ENCODE measurements around the gene SNUPN. TPM values are rescaled to one million over a fixed set of nuclear protein-coding genes. Genes with fewer than 3 reads are reported as not detected.
"Not testable (repeated sequence)": the region's sequence is repeated elsewhere in the genome, so short reads cannot be mapped to it uniquely, and the experiment has no call there.

SNUPN gene
- polyA plus RNA-seq, 3 donors from 2014 or later, result 21.2 to 46.0 (median 31.5) TPM

DNA sequence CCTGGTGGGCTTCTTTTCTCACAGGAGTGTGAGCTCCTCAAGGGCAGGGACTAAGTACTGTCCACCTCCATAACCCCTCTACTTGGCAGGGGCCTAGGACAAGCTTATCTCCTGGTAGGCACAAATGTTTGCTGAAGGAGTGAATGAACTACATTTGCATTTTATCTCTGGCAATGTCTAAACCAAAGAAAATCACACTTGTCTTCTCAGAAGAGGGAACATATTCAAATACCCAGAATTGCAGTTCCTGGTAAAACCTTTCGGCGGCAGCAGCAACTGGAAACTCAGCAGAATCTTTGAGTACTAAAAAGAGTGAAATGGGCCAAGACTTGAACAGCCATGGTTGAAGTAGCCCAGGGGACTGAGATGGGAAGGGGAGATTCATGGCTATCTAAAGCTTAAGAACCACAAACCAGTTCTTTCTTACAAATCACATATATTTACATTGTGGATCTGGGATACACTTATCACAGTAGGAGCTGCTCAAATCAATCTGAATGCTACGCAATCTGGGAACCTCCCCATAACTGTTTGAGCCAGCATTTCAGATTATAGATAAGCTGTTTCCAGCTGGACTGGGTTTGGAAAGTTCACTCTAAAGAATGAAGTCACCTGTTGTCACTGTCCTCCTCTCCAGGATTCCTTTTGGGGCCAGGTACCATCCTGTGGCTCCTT is 27.7 kb downstream of the SNUPN start:
- H3K27me3 Mint-ChIP-seq (ENCODE audit: low read depth in 3 of 3), result no peaks in the 10 kb centered on the region
- H3K4me1 Mint-ChIP-seq, result peaks cover 18 to 23% of the 10 kb centered on the region in 2 donors
- peak overlapping the region in 3 of 5 donors; percentile 51 to 73 (median 53) for H3K4me3 Mint-ChIP-seq
- peak overlapping the region in 5 of 6 donors; percentile 36 to 78 (median 67) for H3K27ac Mint-ChIP-seq
- peaks cover 15 to 44% (median 25%) of the 10 kb centered on the region in 3 donors for H3K36me3 Mint-ChIP-seq
- no peaks in the 10 kb centered on the region for H3K9me3 Mint-ChIP-seq
- peak; percentile 13 to 43 (median 26) for DNase-seq

DNA sequence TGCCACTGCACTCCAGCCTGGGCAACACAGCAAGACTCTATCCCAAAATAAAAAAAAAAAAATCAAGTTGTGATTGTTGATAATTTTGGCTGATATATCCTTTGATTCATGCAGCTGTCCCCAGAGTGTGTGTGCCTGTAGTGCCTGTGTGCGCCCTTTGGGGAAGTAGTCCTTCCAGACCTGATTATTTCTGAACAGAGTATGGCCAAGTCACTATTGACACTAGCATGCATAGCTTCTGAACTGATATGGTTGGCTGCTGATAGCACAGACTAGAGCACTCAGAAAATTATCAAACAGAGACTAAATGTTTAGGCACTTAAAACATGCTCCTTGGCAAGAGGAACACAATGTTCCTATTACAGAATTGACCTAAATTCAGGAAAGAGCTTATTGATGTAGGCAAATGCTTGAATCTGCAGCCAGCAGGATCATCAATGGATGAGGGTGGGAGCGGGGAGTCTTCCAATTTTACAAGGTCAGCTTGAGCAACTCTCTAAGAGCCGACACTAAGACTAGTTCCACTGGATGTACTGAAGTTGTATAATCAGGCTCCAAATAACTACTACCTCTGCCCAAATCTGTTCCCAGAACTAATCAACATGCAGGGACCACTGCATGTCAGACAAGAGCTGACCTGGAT is 28.7 kb downstream of the SNUPN start:
- no peak for DNase-seq
- Mint-ChIP-seq H3K27ac (peak overlapping the region in 1 of 6 donors; percentile 53), H3K9me3 (no peaks in the 10 kb centered on the region), H3K27me3 (ENCODE audit: low read depth in 3 of 3) (no peaks in the 10 kb centered on the region), H3K4me3 (no peak overlapping the region), H3K4me1 (peaks cover 18 to 23% of the 10 kb centered on the region in 2 donors), H3K36me3 (peaks cover 15 to 46% (median 29%) of the 10 kb centered on the region in 3 donors)

DNA sequence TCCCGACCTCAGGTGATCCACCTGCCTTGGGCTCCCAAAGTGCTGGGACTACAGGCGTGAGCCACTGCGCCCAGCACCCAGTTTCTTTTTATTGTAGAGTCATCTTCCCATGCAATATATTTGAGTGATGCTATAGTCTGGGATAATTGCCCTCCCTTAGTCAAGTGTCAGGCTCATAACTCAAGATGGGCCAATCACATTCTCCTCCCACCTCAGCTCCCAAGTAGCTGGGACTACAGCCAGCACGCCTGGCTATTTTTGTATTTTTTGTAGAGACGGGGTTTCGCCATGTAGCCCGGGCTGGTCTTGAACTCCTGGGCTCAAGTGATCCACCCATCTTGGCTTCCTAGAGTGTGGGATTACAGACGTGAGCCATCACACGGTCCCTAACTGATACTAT is 31.2 kb downstream of the SNUPN start:
- no peak overlapping the region for H3K27ac Mint-ChIP-seq
- H3K9me3 Mint-ChIP-seq, result no peaks in the 10 kb centered on the region
- DNase-seq, result no peak
- H3K36me3 Mint-ChIP-seq, result peaks cover 15 to 38% (median 20%) of the 10 kb centered on the region in 3 donors
- no peak overlapping the region for H3K4me3 Mint-ChIP-seq
- peaks cover 18 to 23% of the 10 kb centered on the region in 2 donors for H3K4me1 Mint-ChIP-seq
- H3K27me3 Mint-ChIP-seq (ENCODE audit: low read depth in 3 of 3), result no peaks in the 10 kb centered on the region

DNA sequence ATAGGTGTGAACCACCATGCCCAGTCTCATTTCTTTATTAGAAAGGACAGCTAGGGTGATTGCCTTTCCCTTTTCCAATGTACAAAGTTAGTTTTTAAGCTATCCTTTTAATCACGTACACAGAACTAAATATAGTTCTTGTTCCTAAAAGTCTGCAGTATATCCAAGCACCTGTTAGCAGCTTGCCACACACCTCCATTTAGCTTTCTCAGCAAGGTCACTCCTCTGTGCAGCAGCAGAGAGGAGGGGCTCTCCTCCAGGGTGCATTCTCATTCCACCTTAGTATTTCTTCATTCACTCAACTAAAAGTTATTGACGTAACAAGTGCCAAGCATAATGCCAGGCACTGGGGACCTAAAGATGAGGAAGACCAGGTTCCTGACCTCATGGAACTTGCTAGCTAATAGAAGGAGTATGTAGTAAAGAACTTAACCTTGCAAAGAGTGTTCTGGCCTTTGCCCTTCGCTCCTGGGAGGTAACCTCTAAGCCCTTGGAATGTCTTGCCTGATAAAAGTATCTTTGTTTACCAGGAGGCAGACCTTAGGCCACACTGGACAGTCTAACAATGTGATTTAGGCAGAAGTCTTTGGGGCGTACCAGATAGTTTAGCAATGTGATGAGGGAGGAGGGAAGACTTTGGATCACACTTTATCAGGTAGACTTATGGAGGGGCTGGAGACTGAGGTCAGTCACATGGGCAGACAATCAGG is 33.7 kb downstream of the SNUPN start:
- Mint-ChIP-seq H3K4me1 (peaks cover 0 to 6% of the 10 kb centered on the region in 2 donors), H3K27ac (no peak overlapping the region), H3K9me3 (no peaks in the 10 kb centered on the region), H3K36me3 (peaks cover 9 to 26% (median 15%) of the 10 kb centered on the region in 3 donors), H3K27me3 (ENCODE audit: low read depth in 3 of 3) (no peaks in the 10 kb centered on the region), H3K4me3 (no peak overlapping the region)
- DNase-seq, result no peak

DNA sequence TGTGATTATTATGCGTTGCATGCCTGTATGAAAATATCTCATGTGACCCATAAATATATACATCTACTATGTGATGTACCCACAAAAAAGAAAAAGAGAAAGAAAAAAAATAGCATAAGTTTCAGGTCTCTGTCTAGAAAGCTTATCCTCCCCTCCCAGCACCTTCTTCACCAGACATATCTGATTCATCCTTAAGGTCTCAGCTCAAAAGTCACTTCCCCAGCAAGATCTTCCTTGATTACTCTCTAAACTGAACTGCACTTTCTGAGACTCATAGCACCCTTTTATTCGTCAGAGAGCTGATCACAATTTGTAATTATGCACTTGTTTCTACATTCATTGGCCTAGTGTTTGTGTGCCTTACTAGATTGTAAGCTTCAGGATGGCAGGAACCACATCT is 35.3 kb downstream of the SNUPN start:
- Mint-ChIP-seq H3K36me3 (peaks cover 0 to 17% (median 8%) of the 10 kb centered on the region in 3 donors), H3K27ac (peak overlapping the region in 3 of 6 donors; percentile 6 to 39 (median 15))

DNA sequence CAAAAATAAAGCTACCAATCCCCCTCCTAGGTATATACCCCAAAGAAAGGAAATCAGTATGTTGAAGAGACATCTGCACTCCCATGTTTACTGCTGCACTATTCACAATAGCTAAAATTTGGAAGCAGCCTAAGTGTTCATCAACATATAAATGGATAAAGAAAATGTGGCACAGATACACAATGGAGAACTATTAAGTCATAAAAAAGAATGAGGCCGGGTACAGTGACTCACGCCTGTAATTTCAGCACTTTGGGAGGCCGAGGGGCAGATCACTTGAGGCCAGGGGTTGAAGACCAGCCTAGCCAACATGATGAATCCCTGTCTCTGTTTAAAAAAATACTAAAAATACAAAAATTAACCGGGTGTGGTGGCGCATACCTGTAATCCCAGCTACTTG is 36.5 kb downstream of the SNUPN start:
- H3K27me3 Mint-ChIP-seq (ENCODE audit: low read depth in 3 of 3), result no peaks in the 10 kb centered on the region
- peak overlapping the region in 1 of 6 donors; percentile 67 for H3K27ac Mint-ChIP-seq
- H3K36me3 Mint-ChIP-seq, result peaks cover 0 to 16% (median 8%) of the 10 kb centered on the region in 3 donors
- H3K4me3 Mint-ChIP-seq, result no peak overlapping the region
- no peak for DNase-seq
- H3K4me1 Mint-ChIP-seq, result no peaks in the 10 kb centered on the region
- no peaks in the 10 kb centered on the region for H3K9me3 Mint-ChIP-seq

More for the DNA sequence above, 35.3 kb downstream of the SNUPN start:
- Mint-ChIP-seq H3K9me3 (no peaks in the 10 kb centered on the region), H3K4me1 (no peaks in the 10 kb centered on the region), H3K4me3 (no peak overlapping the region), H3K27me3 (ENCODE audit: low read depth in 3 of 3) (no peaks in the 10 kb centered on the region)
- no peak for DNase-seq

DNA sequence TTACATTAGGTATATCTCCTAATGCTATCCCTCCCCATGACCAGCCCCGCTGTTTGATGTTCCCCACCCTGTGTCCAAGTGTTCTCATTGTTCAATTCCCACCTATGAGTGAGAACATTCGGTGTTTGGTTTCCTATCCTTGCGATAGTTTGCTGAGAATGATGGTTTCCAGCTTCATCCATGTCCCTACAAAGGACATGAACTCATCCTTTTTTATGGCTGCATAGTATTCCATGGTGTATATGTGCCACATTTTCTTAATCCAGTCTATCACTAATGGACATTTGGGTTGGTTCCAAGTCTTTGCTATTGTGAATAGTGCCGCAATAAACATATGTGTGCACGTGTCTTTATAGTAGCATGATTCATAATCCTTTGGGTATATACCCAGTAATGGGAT is 39.1 kb downstream of the SNUPN start:
- not testable (repeated sequence) for H3K4me3 Mint-ChIP-seq, H3K27ac Mint-ChIP-seq

DNA sequence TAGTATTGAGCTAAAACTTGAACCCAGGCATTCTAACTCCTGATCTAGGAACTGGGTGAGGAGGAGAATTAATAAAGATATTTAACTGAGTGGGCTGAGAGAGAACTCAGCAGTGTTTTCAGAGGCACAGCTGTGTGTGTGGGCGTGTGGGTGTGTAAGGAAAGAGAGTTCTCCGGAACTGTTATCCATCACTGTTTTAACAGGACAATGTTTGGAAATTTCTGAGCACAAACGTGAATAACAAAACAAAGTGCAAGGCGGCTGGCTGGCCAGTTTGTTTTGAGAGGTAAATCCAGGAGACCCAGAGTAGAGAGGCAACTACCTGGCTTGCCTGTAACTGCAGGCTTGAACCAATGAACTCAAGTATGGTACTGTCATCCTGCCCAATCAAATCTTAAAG is 41.4 kb downstream of the SNUPN start:
- Mint-ChIP-seq H3K27ac (no peak overlapping the region), H3K36me3 (peaks cover 0 to 7% (median 0%) of the 10 kb centered on the region in 3 donors)

More for the DNA sequence above, 39.1 kb downstream of the SNUPN start:
- H3K27me3 Mint-ChIP-seq (ENCODE audit: low read depth in 3 of 3); H3K9me3 Mint-ChIP-seq; H3K4me1 Mint-ChIP-seq; DNase-seq: not testable (repeated sequence)
- H3K36me3 Mint-ChIP-seq, result peaks cover 0 to 11% (median under 1%) of the 10 kb centered on the region in 3 donors

DNA sequence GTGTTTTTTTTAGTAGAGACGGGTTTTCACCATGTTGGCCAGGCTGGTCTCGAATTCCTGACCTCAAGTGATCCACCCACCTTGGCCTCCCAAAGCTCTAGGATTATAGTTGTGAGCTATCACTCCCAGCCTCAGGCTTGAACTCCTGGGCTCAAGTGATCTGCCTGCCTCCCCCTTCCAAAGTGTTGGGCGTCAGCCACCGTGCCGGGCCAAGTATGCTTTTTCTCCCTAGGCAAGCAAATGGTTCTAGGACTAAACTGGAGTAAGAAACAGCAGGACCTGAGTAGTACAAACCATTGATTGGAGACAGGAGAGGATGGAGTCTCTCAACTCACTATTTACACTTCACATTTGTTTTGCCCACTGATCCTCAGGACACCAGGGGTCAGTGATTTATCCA is 41.8 kb downstream of the SNUPN start:
- Mint-ChIP-seq H3K4me3 (no peak overlapping the region), H3K36me3 (peaks cover 0 to 7% (median 0%) of the 10 kb centered on the region in 3 donors), H3K27me3 (ENCODE audit: low read depth in 3 of 3) (peaks cover 2 to 13% (median 2%) of the 10 kb centered on the region in 3 donors), H3K4me1 (peaks cover 6 to 7% of the 10 kb centered on the region in 2 donors), H3K9me3 (no peaks in the 10 kb centered on the region), H3K27ac (no peak overlapping the region)
- DNase-seq, result no peak

More for the DNA sequence above, 41.4 kb downstream of the SNUPN start:
- DNase-seq, result no peak
- Mint-ChIP-seq H3K4me1 (peaks cover 6 to 7% of the 10 kb centered on the region in 2 donors), H3K27me3 (ENCODE audit: low read depth in 3 of 3) (peaks cover 0 to 11% (median 2%) of the 10 kb centered on the region in 3 donors), H3K9me3 (no peaks in the 10 kb centered on the region), H3K4me3 (no peak overlapping the region)

DNA sequence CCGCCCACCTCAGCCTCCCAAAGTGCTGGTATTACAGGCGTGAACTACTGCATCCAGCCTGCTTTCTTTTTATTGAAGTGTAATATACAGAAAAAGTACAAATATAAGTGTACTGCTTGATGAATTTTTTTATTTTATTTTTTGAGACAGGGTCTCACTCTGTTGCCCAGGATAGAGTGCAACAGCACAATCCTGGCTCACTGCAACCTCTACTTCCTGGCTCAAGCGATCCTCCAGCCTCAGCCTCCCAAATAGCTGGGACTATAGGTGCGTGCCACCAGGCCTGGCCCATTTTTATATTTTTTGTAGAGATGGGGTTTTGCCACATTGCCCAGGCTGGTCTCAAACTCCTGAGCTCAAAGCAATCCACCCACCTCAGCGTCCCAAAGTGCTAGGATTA is 42.6 kb downstream of the SNUPN start:
- H3K9me3 Mint-ChIP-seq, H3K36me3 Mint-ChIP-seq, H3K4me1 Mint-ChIP-seq, H3K27ac Mint-ChIP-seq, DNase-seq, H3K4me3 Mint-ChIP-seq: not testable (repeated sequence)
- peaks cover 2 to 16% (median 5%) of the 10 kb centered on the region in 3 donors for H3K27me3 Mint-ChIP-seq (ENCODE audit: low read depth in 3 of 3)

DNA sequence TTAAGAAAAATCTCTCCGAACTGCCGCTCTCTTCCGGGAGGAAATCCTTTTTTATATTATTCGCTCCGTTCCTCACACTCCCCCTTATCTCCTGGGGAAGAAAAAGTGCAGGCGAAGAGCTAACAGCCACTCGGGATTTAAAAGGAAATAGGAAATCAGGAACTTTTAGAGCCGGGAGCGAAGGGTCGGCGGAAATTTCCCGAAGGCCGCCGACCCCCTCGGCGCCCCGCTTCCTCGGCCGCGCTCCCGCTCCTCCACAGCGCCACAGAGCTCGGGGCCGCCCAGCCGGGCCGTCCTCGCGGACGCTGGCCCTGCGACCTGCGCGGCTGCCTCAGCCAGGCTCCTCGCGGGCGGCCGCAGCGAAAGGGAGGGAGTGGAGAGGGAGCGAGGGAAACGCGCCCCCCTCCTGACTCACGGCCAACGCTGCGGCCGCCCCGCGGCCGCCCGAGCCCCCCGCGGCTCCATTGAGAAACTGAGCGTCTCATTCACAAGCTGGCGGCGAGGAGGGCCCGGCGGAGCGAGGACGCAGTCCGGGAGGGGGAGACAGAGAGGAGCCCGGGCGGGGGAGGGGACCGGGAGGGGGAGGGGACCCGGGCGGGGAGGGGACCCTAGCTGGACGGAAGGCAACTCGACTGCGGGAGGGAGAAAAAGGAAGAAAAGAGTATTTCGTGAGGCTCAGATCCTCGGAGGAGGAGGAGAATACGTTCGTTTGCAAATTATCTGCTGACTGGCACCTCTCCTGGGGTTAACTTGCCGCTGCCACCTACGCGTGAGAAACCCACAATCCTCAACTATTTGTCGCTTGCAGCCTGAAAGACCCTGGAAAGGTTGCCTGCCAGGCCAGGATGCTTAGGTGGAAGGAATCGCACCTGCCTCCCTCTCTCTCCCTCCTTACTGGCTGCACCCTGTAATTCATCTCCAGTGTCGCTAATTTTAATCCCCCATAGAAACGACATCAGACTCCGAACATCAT is 46.3 kb downstream of the SNUPN start, which contains the start of gene PTPN9:
TSS of gene PTPN9 (minus strand) at position 368 of the 973 bp plus-strand sequence. CDS start 539 bp downstream, outside the sequence.
- DNase-seq, result peak; percentile 59 to 66 (median 63)
- Mint-ChIP-seq H3K27me3 (ENCODE audit: low read depth in 3 of 3) (peaks cover 2 to 19% (median 7%) of the 10 kb centered on the region in 3 donors), H3K27ac (peak within 1 kb of the TSS; percentile 89 to 96 (median 93)), H3K4me3 (peak within 1 kb of the TSS; percentile 94 to 96 (median 94)), H3K4me1 (peaks cover 24 to 26% of the 10 kb centered on the region in 2 donors), H3K36me3 (peaks cover 0 to 2% (median 0%) of the 10 kb centered on the region in 3 donors), H3K9me3 (no peaks in the 10 kb centered on the region)

DNA sequence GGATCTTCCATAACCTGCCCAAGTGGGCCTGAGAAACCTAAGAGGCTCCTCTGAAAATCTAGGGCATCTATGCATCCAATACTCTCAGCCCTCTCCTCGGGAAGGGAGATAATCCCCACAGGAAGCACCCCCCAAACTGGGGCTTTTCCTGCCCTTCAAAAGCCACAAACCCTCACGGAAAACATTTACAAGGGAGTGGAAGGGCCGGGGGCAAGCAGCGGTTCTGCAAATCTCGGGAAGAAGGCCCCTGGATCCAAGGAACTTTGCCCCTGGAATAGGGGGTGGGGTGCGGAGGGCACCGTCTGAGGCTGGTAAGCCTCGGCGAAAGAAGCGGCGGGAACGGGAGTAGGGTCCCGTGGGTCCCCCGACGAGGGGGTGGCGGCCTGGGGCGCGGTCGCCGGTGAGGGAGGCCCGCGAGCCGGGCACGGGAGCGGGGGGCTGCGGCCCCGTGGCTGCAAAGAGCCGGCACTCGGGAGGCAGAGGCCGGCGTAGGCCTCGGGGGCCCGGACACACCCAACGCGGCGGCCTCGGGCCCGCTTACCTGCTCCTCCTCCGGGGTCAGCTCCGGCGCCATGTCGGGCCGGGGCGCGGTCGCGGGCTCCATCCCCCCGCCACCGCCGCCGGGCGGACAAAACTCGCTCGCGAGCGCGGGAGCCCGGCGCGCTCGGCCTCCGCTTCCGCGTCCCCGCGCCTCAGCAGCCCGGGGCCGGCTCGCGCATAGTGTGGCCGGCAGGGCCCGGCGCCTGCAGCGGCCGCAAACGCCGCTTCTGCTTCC is 47.2 kb downstream of the SNUPN start:
- peak overlapping the region; percentile 94 to 96 (median 94) for H3K4me3 Mint-ChIP-seq
- DNase-seq, result peak; percentile 47 to 49 (median 48)
- peaks cover 31 to 35% of the 10 kb centered on the region in 2 donors for H3K4me1 Mint-ChIP-seq
- no peaks in the 10 kb centered on the region for H3K9me3 Mint-ChIP-seq
- H3K27ac Mint-ChIP-seq, result peak overlapping the region; percentile 89 to 95 (median 92)
- peaks cover 2 to 18% (median 7%) of the 10 kb centered on the region in 3 donors for H3K27me3 Mint-ChIP-seq (ENCODE audit: low read depth in 3 of 3)
- H3K36me3 Mint-ChIP-seq, result peaks cover 0 to 4% (median 0%) of the 10 kb centered on the region in 3 donors
